Ectodermal cell (in vitro differentiated cells): ENCODE measurements around the gene MSMB.

Experiments
- H3K27ac ChIP-seq: 2 replicates; pipeline ENCODE4 v1.7.0; 2013; ENCODE audit warnings: mild to moderate bottlenecking, low read depth, low read length; ENCODE audit not compliant: insufficient read depth, poor library complexity, severe bottlenecking
- H3K27me3 ChIP-seq: 2 replicates; pipeline ENCODE4 v1.7.0; 2013; ENCODE audit warnings: mild to moderate bottlenecking, low read length; ENCODE audit not compliant: insufficient read depth, control insufficient read depth, poor library complexity, severe bottlenecking
- H3K36me3 ChIP-seq: one replicate; pipeline ENCODE4 v1.7.0; 2013; ENCODE audit warnings: low read length; ENCODE audit not compliant: control insufficient read depth, insufficient read depth
- H3K4me1 ChIP-seq: one replicate; pipeline ENCODE4 v1.7.0; 2013; ENCODE audit warnings: low read length; ENCODE audit not compliant: control insufficient read depth, insufficient read depth
- H3K4me3 ChIP-seq: 2 replicates; pipeline ENCODE4 v1.7.0; 2013; ENCODE audit warnings: low read depth, low read length, control low read depth; ENCODE audit not compliant: insufficient read depth
- H3K9me3 ChIP-seq: 2 replicates; pipeline ENCODE4 v1.7.0; 2013; ENCODE audit warnings: mild to moderate bottlenecking, low read length, moderate library complexity; ENCODE audit not compliant: control insufficient read depth
- WGBS, 2 experiments: methylation state at CpG; one replicate each; pipeline ENCODE4 v1.1.7; 2013; ENCODE audit warnings: missing lambda C conversion rate in 2 of 2; 5-methylcytosine and 5-hydroxymethylcytosine counted together

Gene MSMB

GRCh38 chr10:46084321-46085165, 38.5 kb upstream of the MSMB start:
- whole genome bisulfite sequencing, 2 experiments: 70 to 91% methylated on average over 8 to 11 of the region's 12 CpGs
- no peak overlapping the region for H3K27ac ChIP-seq
- no peaks in the 10 kb centered on the region for H3K27me3 ChIP-seq
- no peaks in the 10 kb centered on the region for H3K4me1 ChIP-seq
- H3K36me3 ChIP-seq: no peaks in the 10 kb centered on the region
- H3K9me3 ChIP-seq: no peaks in the 10 kb centered on the region
- H3K4me3 ChIP-seq: no peak overlapping the region

- H3K4me1 ChIP-seq: no peaks in the 10 kb centered on the region
- H3K9me3 ChIP-seq: no peaks in the 10 kb centered on the region
- no peaks in the 10 kb centered on the region for H3K27me3 ChIP-seq
- no peak overlapping the region for H3K4me3 ChIP-seq
- 96 to 98% methylated on average over 2 of the region's 2 CpGs for WGBS, 2 experiments
- H3K36me3 ChIP-seq: no peaks in the 10 kb centered on the region
- no peak overlapping the region for H3K27ac ChIP-seq
These were observed 34.8 kb upstream of the MSMB start for GRCh38 chr10:46080886-46081285.

- no peaks in the 10 kb centered on the region for H3K27me3 ChIP-seq
- H3K27ac ChIP-seq: no peak overlapping the region
- no peak overlapping the region for H3K4me3 ChIP-seq
- whole genome bisulfite sequencing, 2 experiments: 86 to 91% methylated on average over 4 of the region's 4 CpGs
- no peaks in the 10 kb centered on the region for H3K4me1 ChIP-seq
- H3K36me3 ChIP-seq: no peaks in the 10 kb centered on the region
- no peaks in the 10 kb centered on the region for H3K9me3 ChIP-seq
These were observed 33.9 kb upstream of the MSMB start for GRCh38 chr10:46079831-46080585.

GRCh38 chr10:46077731-46078413, 31.8 kb upstream of the MSMB start:
- no peaks in the 10 kb centered on the region for H3K4me1 ChIP-seq
- no peaks in the 10 kb centered on the region for H3K9me3 ChIP-seq
- no peaks in the 10 kb centered on the region for H3K36me3 ChIP-seq
- WGBS, 2 experiments: 88 to 91% methylated on average over 5 of the region's 5 CpGs
- H3K4me3 ChIP-seq: no peak overlapping the region
- H3K27ac ChIP-seq: no peak overlapping the region
- H3K27me3 ChIP-seq: no peaks in the 10 kb centered on the region

- Histone ChIP-seq H3K27me3 (no peaks in the 10 kb centered on the region), H3K27ac (no peak overlapping the region)
- 92 to 93% methylated on average over 4 of the region's 4 CpGs for WGBS, 2 experiments
These were observed 31.1 kb upstream of the MSMB start for GRCh38 chr10:46077141-46077554.

GRCh38 chr10:46075869-46076268, 29.8 kb upstream of the MSMB start:
- no peak overlapping the region for H3K27ac ChIP-seq
- no peaks in the 10 kb centered on the region for H3K4me1 ChIP-seq
- no peaks in the 10 kb centered on the region for H3K36me3 ChIP-seq
- WGBS, 2 experiments: 89 to 92% methylated on average over 3 of the region's 3 CpGs
- H3K9me3 ChIP-seq: no peaks in the 10 kb centered on the region
- H3K27me3 ChIP-seq: no peaks in the 10 kb centered on the region
- no peak overlapping the region for H3K4me3 ChIP-seq

More at GRCh38 chr10:46077141-46077554, 31.1 kb upstream of the MSMB start:
- Histone ChIP-seq H3K36me3 (no peaks in the 10 kb centered on the region), H3K4me1 (no peaks in the 10 kb centered on the region), H3K9me3 (no peaks in the 10 kb centered on the region), H3K4me3 (no peak overlapping the region)

- Histone ChIP-seq H3K9me3 (no peaks in the 10 kb centered on the region), H3K36me3 (no peaks in the 10 kb centered on the region), H3K27me3 (peaks cover 5% of the 10 kb centered on the region), H3K27ac (no peak overlapping the region), H3K4me1 (no peaks in the 10 kb centered on the region), H3K4me3 (no peak overlapping the region)
- WGBS, 2 experiments: 82 to 85% methylated on average over 4 of the region's 4 CpGs
These were observed 28.3 kb upstream of the MSMB start for GRCh38 chr10:46074196-46074946.

- Histone ChIP-seq H3K4me3 (no peak overlapping the region), H3K27me3 (peaks cover 5% of the 10 kb centered on the region)
- 100% methylated on average over 1 of the region's 1 CpG; no CpG with 5 or more reads in 1 of the 2 experiments for WGBS, 2 experiments
These were observed 27.5 kb upstream of the MSMB start for GRCh38 chr10:46073564-46073963.

GRCh38 chr10:46070749-46071148, 24.7 kb upstream of the MSMB start:
- Histone ChIP-seq H3K27me3 (peaks cover 5% of the 10 kb centered on the region), H3K27ac (no peak overlapping the region), H3K9me3 (no peaks in the 10 kb centered on the region), H3K36me3 (no peaks in the 10 kb centered on the region), H3K4me3 (no peak overlapping the region), H3K4me1 (no peaks in the 10 kb centered on the region)
- 72 to 74% methylated on average over 6 of the region's 6 CpGs for WGBS, 2 experiments

More at GRCh38 chr10:46073564-46073963, 27.5 kb upstream of the MSMB start:
- Histone ChIP-seq H3K27ac (no peak overlapping the region), H3K4me1 (no peaks in the 10 kb centered on the region), H3K9me3 (no peaks in the 10 kb centered on the region), H3K36me3 (no peaks in the 10 kb centered on the region)
